Urothelium cell line (cell line): ENCODE measurements around the gene VPS13D.
"Not testable (repeated sequence)": the region's sequence is repeated elsewhere in the genome, so short reads cannot be mapped to it uniquely, and the experiment has no call there.

ENCODE experiments used
- DNase-seq: peaks from one replicate; pipeline ENCODE4 v3.0.0; 2011; ENCODE audit warnings: low spot score, mixed read lengths
- FAIRE-seq: peaks from 2 replicates; lab custom pipeline; 2011; peaks lifted over from hg19 to GRCh38; lab: Jason Lieb, UNC

Gene VPS13D

GRCh38 chr1:12505639-12506280 is 275.9 kb downstream of the VPS13D start:
- no peak for FAIRE-seq
- no peak for DNase-seq

- no peak for DNase-seq
- no peak for FAIRE-seq
These were observed 276.8 kb downstream of the VPS13D start for GRCh38 chr1:12506281-12507280.

GRCh38 chr1:12507631-12508030 is 277.8 kb downstream of the VPS13D start:
- FAIRE-seq (no peak), DNase-seq (no peak)

GRCh38 chr1:12508849-12509248 is 279.0 kb downstream of the VPS13D start:
- DNase-seq (no peak), FAIRE-seq (no peak)

DNA sequence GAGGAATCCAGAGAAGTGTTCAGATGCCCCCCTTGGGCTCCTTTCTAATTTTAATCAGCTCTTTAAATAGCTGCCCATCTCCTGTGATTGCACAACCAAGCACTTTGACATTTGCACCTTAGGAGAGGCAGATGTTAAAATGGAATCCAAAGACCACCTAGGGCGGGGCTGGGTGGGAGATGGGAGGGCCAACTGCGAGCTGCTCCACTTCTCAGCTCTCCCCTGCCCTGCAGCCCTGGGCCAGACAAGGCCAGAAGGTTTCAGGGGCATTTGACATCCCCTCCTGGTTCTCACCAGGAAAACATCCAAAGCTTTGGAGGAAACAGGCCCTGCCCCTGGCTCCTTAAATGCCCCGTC is 281.3 kb downstream of the VPS13D start:
- DNase-seq (no peak), FAIRE-seq (no peak)

DNA sequence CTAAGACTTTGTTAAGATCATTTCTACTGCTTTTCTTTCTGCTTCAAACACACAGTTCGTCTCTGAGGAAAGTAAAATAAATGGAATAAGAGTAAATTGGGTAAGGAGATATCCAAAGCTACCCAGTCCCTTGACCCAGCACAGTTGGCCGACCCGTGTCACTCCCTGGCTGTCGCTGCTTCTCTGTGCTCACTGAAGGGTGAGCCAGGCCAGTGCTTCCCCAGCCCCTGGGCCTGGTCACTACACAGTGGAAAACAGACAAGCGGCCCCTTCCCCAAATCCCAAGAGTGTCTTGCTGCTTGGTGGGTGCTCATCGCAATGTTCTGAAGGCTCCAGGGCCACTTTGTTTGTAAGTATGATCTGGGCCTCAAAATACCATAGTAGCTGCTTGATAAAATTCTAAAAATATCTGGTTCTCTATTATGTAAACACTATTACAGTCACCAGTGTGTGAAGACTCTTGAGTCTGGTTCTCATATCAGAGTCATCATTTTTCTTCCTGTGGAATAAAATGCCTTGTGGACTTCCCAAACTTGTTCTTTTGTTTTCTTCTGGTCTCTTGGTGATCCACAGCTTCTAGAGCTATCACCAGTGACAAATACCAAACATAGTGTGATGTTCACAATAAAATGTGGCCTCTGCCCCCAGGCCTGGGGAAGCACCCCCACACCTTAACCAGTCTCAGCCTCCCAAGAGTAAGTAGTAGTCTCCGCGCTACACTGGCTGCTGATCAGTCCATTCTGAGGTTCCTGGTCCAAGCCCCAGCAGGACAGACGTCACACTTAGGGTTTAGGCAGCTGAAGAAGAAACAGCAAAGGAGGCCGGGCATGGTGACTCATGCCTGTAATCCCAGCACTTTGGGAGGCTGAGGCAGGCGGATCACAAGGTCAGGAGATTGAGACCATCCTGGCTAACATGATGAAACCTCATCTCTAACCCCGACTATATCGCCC is 282.0 kb downstream of the VPS13D start:
- DNase-seq (no peak), FAIRE-seq (no peak)

DNA sequence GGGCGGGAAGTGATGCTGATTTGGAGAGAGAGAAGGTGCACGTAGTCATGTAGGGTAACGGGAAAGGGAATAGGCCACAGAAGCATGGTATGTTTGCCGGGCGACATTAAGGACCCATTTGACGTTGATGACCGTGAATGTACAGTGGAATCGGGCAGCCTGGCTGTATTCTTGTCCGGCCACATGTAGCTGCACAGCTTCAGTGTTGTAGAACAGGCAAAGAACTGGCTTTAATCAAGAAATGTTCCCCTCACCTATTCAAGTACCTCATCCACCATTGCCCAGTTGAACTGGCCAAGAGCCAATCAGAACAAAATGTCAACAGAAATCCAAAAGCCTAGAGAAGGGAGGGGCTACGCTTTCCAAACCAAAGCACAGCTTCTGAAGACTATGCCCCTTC is 283.4 kb downstream of the VPS13D start:
- no peak for DNase-seq
- no peak for FAIRE-seq

DNA sequence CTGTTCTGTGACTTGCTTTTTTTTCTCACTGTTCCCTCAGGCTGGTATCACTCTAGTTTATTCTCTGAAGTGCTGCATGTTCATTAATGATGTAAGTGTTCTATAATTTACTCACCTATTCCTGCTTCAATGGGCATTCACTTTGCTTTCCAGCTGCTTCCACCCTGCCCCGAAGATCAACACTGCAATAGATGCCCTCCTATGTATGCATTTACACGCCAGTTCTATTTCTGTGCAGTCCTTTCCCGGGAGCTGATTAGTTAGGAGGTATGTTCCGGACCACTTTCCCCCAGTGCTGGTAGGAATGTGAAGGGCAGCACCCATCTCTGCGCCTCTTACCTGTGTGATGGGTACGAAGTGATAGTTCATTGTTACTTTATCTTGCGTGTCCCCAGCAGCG is 284.8 kb downstream of the VPS13D start:
- DNase-seq (no peak), FAIRE-seq (no peak)

- no peak for DNase-seq
- FAIRE-seq: no peak
These were observed 285.4 kb downstream of the VPS13D start for GRCh38 chr1:12515234-12515633.

- FAIRE-seq: no peak
- DNase-seq: no peak
These were observed 286.9 kb downstream of the VPS13D start for GRCh38 chr1:12516741-12517140.

DNA sequence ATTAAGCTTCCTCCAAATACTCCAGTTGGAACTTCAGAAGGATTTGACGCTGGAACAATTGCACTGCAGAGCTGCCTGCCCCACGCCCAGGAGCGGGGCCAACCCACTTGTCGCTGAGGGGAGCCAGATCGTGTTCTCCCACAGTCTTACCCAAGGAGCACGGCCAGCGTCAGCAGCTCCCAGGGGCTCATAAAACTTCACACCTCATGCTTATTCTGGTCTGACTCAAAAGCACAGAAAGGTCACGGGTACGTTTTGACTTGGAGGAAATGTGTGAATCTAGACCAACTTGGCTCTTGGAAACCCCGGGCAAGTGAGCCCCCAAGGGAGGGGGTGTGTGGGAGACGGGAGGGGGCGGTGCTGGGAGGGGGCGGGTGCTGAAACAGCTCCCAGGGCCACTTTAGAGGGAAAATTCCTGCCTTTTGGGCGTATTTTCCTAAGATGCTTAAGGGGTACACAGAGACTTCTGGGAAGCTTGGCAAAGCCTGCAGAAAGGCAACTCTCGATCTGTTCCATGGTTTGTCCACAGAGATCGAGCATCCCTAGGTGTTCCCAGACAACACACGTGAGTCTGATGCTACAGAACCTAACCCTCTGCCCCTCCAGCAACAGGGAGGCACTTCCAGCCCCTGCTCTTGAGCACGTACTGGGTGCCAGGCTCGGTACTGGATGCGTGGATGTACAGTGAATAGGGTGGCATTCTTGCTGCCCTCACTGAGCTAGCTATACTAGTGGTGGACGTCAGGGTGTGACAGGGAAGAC is 289.3 kb downstream of the VPS13D start:
- DNase-seq: no peak
- no peak for FAIRE-seq

DNA sequence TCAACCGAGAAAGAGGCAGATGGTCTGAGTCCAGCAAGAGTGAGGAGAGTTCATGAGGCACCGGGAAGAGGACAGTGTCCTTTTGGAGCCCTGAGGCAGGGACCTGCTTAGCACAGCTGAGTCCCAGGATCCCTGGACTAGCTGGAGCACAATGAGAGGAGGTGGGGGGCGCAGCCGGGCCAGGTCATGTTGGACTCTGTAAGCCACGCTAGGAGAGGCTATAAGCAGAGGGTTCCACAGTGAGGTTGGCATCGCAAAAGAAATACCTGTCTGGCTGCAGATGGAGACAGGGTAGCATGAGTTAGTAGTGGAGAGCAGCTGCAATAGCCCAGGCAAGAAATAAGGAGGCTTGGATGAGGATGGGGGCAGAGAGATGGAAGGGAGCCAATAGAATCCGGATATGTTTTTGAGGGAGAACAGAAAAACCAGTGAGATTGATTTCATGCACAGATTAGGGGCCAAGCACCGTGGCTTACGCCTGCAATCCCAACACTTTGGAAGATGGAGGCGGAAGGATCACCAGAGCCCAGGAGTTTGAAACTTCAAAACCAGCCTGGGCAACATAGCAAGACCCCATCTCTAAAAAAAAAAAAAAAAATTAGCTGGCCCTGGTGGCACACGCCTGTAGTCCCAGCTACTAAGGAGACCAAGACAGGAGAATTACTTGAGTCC is 290.0 kb downstream of the VPS13D start:
- DNase-seq: no peak
- no peak for FAIRE-seq

GRCh38 chr1:12521096-12521495 is 291.3 kb downstream of the VPS13D start:
- DNase-seq (no peak), FAIRE-seq (no peak)

- FAIRE-seq: not testable (repeated sequence)
These were observed 292.9 kb downstream of the VPS13D start for GRCh38 chr1:12522780-12523179.

GRCh38 chr1:12524266-12524665 is 294.4 kb downstream of the VPS13D start:
- FAIRE-seq: no peak
- DNase-seq: no peak

More at GRCh38 chr1:12522780-12523179, 292.9 kb downstream of the VPS13D start:
- not testable (repeated sequence) for DNase-seq

GRCh38 chr1:12525311-12526181 is 295.7 kb downstream of the VPS13D start:
- DNase-seq (no peak), FAIRE-seq (no peak)

- FAIRE-seq: no peak
These were observed 297.7 kb downstream of the VPS13D start for GRCh38 chr1:12527564-12527963.

GRCh38 chr1:12528021-12528852 is 298.4 kb downstream of the VPS13D start:
- DNase-seq: no peak
- FAIRE-seq: no peak

More at GRCh38 chr1:12527564-12527963, 297.7 kb downstream of the VPS13D start:
- no peak for DNase-seq
